NCI-H2029 (cell line): ENCODE data around the gene OTX2.
A peak's percentile ranks its signal among the peaks of the same experiment; 100 is the strongest.

Source experiments
- DNase-seq: peaks from one replicate; lab custom pipeline; 2025; lab: John Stamatoyannopoulos, UW

Gene OTX2

GRCh38 chr14:56796259-56796658, 14.0 kb downstream of the OTX2 start:
- DNase-seq, result no peak

GRCh38 chr14:56795284-56795622, 15.0 kb downstream of the OTX2 start:
- no peak for DNase-seq

GRCh38 chr14:56794557-56795283, 15.6 kb downstream of the OTX2 start:
- DNase-seq, result no peak

GRCh38 chr14:56794088-56794556, 16.2 kb downstream of the OTX2 start:
- DNase-seq, result no peak

GRCh38 chr14:56789955-56790354, 20.3 kb downstream of the OTX2 start:
- no peak for DNase-seq

- no peak for DNase-seq
Observed at GRCh38 chr14:56787530-56787929, 22.7 kb downstream of the OTX2 start.

GRCh38 chr14:56782711-56783110, 27.6 kb downstream of the OTX2 start:
- DNase-seq, result no peak

- DNase-seq, result no peak
Observed at GRCh38 chr14:56774503-56774902, 35.8 kb downstream of the OTX2 start.

GRCh38 chr14:56770512-56770911, 39.8 kb downstream of the OTX2 start:
- DNase-seq, result no peak

- no peak for DNase-seq
Observed at GRCh38 chr14:56760164-56760914, 49.9 kb downstream of the OTX2 start.

GRCh38 chr14:56759633-56760032, 50.6 kb downstream of the OTX2 start:
- DNase-seq, result no peak

- DNase-seq, result no peak
Observed at GRCh38 chr14:56759094-56759493, 51.2 kb downstream of the OTX2 start.

GRCh38 chr14:56754921-56755320, 55.4 kb downstream of the OTX2 start:
- peak; percentile 70 for DNase-seq

GRCh38 chr14:56753396-56753795, 56.9 kb downstream of the OTX2 start:
- no peak for DNase-seq

GRCh38 chr14:56752428-56752827, 57.9 kb downstream of the OTX2 start:
- no peak for DNase-seq

GRCh38 chr14:56751471-56751870, 58.8 kb downstream of the OTX2 start:
- no peak for DNase-seq
